GDM1 (cell line): ENCODE results near the gene SIGLEC12.

Experiments
- DNase-seq: peaks from one replicate; lab custom pipeline; 2025; lab: John Stamatoyannopoulos, UW

Gene SIGLEC12

DNA sequence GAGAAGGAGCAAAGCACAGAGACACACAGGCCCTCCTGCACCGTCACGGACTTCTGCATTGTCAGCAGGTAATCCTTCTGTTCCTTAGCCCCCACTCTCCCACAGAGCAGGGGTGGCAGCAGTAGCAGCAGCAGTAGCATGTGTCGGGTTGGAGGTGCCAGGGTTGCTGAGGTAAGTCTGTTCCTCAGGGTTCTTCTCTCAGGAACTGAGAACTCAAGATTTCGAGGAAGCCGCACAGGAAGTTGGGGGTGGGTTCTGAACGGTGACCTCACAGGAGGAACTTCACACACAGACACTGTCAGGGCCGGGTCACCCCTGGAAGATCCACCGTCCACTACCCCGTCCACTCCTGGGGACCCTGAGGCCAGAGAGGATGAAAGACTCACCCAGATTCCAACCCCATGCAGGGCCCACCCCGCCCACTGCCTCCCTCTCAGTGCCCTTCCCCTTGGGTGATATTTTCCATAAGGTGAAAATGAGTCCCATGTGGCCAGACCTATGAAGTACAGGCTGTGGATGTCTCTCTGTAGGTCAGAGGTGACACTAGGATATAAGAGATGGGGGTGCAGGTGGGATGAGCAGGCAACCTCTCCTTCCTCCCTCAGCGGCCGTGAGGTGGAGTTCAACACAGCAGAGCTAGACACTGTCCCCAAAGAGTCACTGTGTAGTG, at the start of gene SIGLEC12:
Gene SIGLEC12 (minus strand): TSS at position 207 of the 670 bp plus-strand sequence. CDS start 67 bp downstream, at position 140.
- DNase-seq: peak; percentile 55

DNA sequence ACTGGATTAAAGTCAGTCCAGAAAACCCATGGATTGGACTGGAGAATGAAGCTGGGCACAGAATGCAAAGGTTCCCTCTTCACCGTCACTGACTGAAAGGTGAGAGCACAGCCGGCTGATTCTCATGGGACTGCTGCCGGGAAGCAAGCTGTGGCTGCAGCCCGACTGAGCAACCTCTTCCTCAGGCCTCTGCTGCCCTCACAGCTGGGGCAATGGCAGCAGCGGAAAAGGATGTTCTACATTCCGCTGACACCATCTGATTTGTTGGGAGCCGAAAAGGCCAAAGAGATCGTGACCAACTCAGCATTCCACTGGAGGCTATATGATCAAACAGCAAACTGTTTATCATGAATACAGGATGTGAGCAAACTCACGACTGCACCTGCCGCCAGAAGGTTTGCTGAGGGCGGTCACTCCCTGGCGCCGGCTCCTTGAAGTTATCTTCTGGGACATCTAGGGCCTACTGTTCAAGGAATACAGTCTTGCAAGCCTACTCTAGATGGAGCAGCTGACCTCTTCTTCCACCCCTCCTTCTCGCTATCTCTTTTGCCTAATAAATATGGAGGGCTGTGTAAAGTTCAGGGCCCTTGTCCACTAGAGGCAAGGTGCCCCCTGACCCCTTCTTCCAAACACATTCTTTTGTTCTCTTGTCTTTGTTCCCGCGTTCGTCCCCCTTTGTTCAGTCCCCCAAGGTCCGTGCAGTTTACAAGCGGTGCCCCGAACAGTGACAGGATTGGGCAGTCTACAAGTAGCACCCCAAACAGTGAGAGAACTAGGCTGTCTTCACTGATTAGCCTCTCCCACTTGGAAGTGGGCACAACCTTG, 49.5 kb upstream of the SIGLEC12 start:
- DNase-seq: no peak

DNA sequence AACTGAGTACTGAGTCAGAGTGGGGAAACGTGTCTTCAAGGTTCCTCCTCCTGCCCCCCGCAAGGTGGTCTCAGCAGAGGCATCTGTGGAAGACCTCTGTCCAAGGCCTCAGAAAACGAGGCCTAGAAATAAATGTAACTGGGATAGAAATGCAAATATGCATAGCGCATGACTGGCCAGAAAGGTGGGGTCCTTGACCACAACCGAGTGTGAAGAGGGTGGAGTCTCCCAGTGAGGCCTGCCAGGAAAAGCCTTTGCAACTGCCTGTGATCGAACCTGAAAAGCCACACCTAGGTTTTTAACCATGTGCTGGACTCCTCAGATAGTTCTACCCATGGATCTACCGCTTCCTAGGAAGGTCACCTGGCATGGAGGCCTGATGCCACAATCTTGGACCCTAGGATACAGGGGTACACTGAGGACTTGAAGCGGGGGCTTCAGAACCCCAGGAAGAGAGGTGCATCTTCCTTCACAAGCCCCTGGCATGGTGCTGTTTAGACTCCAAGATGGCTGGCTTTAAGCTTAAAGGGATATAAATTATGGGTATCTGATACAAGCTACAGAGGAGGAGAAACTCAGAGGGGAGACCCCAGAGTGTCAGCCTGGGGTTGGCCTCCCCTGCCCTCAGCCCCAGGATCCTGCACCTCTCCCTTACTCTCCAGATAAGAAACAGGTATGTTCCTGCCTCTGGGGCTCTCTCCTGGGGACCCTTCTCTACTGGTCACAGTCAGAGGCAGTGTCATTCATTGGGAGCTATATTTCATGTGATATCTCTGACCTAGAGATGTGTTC, 48.1 kb upstream of the SIGLEC12 start:
- DNase-seq: no peak

DNA sequence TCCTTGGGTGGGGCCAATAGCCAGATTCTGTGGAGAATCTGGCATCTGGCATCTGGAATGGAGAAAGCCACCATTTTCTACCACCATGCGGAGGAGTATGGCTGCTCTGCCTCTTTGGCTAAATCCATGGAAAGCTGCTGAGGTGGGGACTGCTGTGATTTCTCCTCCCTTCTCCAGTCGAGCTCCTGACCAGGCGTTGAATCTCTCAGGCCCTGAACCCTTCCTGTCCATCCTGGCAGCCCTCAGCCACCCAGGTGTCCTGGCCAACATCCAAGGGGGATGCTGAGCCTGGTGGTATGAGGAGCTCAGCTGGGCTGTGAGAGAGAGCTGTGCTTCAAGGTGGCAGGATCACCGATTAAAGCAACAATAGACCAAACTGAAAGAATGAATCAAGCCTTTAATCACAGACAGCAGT, 47.3 kb upstream of the SIGLEC12 start:
- DNase-seq: no peak

DNA sequence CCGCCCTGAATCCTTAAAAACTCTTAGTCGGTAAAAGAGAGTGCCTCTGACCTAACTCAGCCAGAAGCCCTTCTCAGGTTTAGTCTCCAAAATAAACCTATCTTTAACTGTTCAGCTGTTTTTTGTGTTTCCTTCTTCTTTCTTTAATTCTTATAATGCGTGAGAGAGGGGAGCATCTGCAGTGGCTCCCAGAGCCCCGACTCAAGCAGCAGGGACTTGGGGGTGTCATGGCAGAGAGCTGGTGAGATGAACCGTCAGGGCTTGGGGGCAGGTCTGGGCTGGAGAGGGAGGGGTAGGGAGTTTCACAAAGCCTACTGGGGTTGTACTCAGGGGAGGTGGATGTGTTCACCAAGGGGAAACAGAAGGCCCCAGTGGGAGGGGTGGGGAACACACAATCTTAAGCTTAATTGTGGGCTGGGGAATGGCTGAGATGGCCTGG, 46.6 kb upstream of the SIGLEC12 start:
- DNase-seq: no peak

DNA sequence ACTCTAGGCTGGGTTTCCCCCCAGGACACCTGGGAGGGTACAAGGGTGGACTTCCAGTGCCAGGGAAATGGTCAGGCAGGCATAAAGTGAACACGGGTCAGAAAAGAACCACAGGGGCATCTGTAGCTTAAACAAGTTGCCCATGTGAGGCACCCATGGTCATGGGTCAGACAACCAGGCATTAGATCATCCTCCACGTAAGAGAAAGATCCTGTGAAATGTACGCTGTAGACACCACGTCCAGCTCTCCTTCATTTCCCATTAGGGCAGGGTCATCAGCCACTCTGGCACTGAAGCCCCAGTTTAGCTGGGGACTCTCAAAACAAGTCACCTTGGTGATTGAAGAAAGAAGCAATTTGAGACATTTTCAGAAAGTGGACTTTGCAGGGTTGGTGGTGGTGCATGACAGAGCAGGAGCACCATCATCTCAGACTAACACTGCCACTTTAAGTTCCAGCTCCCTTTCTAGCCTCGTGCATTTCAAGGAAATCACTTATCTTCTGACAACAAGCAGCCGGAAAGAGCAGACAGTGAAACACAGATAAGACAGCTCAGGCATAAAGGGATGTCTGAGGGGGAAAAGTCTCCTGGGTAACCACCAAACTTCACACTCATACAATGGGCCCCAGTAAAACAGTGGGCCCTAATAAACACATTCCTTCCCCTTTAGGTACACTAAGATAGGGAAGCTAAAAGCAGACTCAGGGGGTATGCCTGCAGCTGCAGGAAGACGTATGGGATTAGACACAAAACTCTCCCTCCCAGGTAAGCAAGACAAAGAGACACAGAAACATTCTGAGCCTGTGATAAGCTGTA, 46.0 kb upstream of the SIGLEC12 start:
- peak; percentile 84 for DNase-seq

DNA sequence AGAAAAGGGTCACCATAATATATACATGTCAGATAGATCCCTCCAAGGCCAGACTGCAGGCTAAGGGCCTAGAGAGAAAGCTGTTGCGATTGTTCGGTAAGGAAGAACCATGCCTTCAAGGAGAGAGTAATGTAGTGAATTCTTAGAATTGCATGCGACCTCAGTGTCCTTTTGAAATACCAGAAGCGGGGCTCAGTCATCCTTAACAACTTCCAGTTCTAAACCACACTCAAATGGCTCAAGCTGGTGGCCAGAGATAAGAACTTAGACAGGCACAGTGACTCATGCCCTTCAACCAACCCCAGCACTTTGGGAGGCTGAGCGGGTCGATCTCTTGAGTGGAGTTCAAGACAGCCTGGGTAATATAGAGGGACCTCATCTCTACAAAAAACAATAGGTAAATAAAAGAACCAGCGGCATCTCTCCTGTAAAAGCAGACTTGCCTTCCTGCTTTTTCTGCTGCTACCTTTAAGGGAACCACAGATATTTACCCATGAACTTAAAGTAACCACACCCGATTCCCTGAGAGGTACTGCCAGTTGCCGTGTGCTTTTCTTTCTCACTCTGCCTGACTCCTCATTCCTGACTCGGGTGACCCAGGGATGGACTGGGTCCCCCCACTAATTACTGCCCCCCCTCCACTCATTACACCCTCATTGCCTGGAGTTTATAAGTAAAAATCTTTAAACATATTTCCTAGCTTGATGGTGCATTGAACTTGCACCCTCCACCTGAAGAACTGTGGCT, 45.2 kb upstream of the SIGLEC12 start:
- peak; percentile 96 for DNase-seq

DNA sequence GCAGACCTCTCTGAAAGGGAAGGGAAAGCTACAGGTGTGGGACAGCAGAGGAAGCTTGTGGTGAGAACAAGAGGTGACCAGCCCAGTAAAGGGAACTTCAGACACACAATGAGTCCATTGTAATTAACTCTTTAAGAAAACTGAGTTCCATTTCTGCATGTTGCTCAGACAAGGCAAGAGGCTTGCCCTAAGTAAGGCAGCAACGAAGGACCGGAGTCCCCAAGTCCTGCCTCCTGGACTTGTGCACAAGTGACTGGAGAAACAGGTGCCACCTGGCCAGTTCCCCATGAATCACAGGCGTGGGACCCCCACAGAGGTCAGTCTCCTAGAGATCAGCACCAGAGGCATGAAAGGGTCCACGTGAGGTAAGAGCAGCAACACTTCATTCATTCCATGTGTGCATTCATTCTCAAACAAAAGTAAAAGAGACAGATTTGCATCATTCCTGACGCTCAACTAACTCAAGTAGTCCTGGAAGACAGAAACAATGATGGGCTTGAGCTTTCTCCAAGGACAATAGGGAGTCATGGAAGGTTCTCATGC, 44.6 kb upstream of the SIGLEC12 start:
- no peak for DNase-seq

DNA sequence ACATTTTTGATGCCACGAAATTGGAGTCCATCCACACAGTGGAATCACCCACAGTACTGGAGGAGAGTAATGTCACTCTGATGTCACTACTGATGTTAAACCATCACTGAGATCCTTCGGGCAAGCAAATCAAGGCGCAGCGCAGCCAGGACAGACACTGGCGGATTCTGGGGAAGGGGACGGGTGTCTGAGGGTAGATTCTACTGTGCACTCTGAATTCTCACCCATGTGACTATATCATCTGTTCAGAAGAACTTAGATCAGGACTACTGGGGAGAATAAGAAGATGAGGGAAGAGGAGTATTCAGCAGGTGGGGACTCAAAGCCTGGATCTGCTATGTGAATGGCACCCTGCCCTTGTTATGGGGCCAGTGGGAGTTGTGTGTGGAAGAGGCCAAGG, 42.4 kb upstream of the SIGLEC12 start:
- no peak for DNase-seq

DNA sequence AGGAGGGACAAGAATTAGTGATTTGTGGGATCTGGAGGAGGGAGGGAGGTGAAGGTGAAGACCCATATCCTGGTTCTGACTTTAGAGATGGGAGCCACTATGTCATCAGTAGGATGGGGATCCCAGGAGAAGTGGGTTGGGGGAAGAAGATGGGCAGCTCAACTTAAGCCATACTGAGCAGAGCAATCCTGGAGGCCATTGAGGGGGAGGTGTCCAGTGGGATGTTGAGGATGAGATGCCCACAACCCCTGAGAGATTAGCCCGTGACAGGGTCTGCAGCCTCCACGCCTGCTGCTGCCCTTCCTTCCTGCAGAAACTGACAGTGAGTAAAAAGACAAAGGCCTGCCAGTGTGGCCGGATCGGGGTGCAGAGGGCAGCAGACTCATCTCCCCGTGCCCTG, 41.1 kb upstream of the SIGLEC12 start:
- DNase-seq: no peak

DNA sequence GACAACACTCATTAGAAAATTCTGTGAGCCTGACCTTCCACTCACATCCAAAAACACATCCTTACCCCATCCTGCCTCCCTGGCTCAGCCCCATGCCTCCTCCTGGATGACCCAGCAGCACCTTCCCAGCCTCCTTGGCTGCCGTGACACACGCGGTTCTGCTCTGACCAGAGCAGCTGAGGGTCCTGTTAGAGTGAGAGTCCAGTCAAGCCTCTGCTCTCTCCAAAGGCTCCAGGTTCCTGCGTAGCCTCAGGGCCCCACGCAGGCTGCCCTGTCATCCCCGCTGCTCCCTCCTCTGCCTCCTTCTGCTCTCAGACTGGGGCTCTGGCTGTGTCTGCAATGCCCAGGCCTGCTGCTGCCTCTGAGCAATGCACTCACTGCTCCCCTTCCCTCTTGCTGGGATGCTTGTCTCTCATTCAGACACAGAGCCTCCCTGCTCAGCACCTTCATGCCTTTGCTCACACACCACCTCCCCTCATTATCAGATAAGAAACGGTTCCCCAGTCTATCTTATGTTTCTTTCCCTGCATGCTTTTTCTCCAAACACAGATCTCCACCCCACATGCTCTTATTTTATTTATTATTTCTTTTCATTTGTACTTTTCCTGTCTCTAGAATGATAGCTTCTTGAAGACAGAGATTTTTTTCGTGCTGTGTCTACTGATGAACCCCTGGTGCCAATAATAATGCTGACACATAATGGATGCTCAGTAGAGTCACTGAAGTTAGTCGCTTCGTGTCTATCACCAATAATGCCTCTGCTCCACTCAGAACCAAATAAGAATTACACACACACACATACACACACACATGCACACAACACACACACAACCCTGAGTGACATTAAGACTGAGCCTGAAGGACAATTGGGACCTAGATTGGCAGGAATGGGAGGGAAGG, 40.1 kb upstream of the SIGLEC12 start:
- no peak for DNase-seq

DNA sequence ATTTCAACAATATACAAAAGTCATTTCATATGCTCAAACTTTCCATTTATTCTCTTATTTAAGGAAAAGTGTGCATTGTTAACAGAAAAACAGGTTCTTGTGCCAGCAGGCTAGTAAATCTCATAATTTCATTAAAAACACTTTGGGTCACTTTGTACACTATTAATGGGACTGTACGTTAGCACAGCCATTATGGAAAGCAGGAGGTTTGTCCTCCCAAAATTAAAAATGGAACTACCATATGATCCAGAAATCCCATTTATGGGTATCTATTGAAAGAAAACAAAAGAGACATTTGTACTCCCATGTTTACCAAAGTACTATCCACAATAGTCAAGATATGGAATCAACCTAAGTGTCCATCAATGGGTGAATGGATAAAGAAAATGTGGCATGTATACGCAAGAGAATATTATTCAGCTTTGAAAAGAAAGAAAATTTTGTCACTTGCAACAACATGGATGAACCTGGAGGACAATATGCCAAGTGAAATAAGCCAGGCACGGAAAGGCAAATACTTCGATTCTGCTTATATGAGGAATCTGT, 38.3 kb upstream of the SIGLEC12 start:
- no peak for DNase-seq

DNA sequence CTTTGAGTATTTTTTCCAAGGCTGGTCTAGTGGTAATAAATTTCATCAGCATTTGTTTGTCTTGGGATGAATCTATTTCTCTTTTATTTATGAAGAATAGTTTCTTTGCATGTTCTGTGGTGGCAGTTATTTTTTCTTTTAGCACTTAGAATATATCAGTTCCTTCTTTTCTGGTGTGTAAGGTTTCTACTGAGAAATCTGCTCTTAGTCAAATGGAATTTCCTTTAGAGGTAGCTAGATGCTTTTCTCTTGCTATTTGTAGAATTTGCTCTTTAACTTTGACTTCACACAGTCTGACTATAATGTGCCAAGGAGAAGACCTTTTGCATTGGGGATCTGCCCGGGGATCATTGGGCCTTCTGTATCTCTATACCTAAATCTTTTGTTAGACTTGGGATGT, 33.9 kb upstream of the SIGLEC12 start:
- DNase-seq: no peak

DNA sequence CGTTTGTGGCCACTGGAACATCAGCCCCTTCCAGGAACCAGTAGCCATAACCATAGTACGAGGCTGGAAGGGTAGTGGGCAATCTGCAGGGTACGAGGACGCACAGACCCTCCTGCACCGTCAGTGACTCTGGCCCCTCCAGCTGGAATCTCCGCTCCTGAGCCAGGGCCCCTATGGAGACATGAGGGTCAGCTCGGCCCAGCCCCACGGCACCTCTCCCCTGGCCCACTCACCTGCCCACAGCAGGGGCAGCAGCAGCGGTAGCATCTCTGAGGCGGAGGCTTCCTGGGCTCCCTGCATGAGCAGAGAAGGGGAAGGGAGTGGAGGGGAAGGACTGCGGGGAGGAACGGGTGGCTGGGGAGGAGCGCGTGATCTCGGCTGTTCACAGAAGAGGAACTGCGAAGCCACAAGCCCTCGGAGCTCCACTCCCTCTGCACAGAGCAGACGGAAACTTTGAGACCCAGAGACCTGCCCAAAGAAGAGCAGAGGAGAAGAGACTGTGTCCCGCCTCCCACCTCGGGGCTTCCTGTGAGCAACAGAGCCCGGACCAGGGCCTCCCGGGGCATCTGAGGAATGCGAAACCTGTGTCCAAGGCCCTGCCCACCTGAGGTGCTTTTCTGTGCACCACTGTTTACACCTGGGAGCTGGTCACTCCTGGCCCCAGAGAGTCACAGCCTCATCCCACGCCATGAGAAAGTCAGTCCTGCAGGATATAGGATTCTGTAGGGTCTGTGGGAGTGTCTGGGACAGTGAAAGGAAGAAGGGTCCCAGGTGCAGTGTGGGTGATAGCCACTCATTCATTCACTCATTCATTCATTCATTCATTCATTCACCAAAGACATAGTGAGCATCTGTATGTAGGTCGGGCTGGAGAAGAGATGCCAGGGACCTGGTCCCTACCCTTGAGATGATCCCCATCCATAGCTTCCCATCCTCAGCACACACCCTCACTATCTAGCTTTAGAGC, 30.0 kb upstream of the SIGLEC12 start, which contains the start of gene SIGLEC6:
Gene SIGLEC6 (minus strand): TSS at position 322 of the 967 bp plus-strand sequence. CDS start 22 bp downstream, at position 300.
- DNase-seq: peak; percentile 95

DNA sequence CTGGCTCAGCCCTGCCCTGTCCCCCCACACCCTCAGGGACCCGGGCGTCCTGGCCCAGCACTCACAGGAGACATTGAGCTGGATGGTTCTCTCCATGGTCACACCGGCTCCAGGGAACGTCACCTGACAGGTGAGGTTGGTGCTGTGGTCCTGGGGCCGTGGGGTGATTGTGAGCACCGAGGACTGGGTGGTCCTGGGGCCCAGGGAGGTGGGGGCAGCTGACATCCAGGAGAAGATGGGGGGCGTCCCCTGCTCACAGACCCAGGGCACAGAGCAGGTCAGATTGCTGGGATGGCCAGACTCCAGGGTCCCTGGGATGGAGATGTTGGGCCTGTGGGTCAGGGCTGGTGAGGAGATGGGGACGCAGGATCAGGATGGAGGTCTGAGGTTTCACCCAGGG, 29.0 kb upstream of the SIGLEC12 start:
- DNase-seq: no peak

DNA sequence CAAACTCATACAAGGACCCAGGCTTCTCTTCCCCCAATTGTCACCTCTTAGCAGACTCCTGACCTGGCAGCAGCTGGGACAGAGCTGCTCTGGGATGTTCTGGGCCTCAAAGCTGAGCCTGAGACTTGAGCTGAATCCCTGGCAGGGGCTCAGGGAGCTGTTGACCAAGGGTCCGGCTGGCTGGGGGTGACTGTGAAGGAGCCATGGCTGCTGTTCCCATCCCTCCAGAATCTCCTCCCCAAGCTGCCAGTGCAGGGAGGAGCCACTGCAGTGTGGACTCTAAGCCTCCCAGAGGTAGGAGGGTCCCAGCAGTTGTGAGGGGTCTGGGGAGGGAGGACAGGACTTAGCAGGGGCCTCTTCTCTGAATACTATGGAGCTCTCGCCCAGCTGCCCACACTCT, 27.7 kb upstream of the SIGLEC12 start:
- DNase-seq: no peak

DNA sequence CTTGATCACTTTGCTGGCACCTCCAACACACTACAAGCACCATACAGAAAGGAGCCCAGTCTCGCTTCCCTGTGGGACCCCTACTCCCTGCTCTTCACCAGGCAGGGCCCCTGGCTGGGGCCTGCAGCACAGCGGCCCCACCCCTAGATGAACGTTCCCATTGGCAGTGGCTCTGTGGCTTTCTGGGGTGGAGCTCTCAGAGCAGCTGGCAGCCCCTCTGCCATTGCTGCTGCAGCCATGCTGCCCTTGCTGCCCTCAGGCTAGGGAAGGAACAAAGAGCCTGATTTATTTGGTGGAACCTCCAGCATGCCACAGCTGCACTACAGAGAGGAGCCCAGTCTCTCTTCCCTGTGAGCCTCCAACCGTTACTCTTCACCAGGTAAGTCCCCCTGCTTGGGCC, 24.1 kb upstream of the SIGLEC12 start:
- DNase-seq: no peak

DNA sequence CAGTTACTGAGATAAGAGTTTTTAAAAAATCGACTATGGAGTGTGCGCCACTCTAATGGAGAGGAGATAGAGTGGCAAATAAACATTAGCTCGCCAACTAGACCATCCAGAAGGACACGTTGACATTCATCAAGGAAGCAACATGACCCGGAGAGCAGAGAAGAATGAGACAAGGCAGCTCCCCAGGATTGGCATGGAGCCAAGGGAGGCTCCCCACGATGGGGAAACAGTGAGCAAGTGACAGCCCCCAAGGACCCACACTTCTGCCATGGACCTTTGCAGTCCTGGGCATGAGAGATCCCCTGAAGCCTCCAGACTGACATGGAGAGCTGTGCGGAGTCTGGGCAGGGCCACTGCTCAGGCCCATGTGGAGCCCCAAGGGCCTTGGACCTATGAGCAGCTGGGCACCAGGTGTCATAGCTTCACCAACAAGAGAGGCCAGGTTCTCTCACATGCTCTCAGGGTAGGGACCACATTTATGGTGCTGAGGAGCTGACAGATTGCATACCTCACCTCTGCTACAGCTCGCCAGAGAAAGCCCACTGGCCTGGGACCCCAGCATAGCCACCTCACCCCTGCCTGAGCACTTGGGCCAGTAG, 23.2 kb upstream of the SIGLEC12 start:
- no peak for DNase-seq
